Erythroblast (primary cell): ENCODE measurements around the gene TMEM209.

Experiments used
- GATA1 ChIP-seq: IDR thresholded peaks from 2 replicates; pipeline ENCODE4 v1.6.1; 2011; ENCODE audit warnings: low read depth, mild to moderate bottlenecking, control low read depth, low read length, moderate library complexity
- POLR2A ChIP-seq: IDR thresholded peaks from 2 replicates; pipeline ENCODE4 v1.6.1; 2011; ENCODE audit warnings: mild to moderate bottlenecking, low read length

DNA sequence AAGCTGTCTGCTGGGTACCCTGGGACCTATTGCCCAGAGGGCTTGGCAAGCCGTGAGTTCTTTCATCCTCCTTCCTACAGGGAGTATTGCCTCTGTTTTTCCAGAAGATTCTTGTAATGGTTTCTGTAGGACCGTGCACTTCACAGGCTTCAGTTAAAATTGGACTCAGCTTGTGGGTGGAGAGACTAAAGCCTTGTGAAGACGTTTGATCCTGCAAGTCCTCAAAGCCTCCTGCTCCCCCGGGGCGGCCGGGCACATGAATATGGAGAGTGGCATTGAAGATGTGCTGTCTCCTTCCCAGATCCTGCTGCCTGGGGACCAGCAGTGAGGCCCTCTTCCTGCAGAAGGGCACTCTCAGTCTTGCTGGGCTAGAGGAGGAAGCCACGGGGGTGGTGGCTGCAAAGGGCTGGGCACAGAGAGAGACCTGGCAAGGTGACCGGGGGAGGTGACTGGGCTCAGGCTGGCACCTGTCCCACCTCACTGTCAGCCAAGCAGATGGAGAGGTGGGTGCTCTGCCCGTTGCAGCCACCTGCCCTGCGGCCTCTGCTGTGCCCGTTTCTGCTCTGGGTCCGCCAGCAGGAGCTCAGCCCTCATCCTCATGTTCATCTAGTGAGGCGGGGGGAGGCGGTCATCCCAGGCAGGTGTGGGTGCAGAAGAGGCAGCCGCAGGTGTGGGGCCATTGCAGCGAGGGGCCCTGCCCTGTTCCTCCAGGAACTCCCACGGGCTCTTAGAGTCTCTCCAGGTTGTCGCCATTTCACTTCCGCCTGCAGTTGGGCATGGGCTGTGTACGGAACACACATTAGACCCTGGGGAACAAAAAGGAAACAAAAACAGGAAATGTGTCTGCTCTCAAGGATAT, 55.7 kb downstream of the TMEM209 start:
- TF ChIP-seq POLR2A (no peak), GATA1 (no peak)
